ENCODE data around the gene SGCE. TPM values are rescaled to one million over a fixed set of nuclear protein-coding genes. Genes with fewer than 3 reads are reported as not detected.

The SGCE gene
- total RNA-seq, 1 experiment from 2014 or later: 19.0 TPM

DNA sequence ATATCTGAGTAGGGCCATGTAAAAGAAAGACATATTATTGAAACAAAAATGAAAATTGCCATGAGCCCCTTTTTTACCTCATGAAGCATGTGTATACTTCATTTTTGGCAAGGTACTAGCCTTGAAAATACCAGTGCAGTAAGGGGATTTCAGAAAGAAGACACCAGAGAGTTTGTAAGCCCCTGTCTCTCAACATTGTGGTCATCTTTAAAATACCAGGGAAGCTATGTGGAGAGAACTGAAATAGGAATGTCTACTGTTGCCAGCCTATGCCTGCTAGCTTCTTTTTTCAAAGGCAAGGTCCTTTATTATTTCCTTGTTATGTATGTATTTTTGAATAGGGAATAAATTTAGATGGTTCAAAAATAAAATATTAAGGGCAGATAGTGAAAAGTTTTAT is 88.5 kb downstream of the SGCE start:
- Mint-ChIP-seq H3K4me3 (no peak overlapping the region), H3K27ac (no peak overlapping the region), H3K27me3 (ENCODE audit: low read depth) (no peaks in the 10 kb centered on the region), H3K4me1 (no peaks in the 10 kb centered on the region), H3K36me3 (peaks cover 12% of the 10 kb centered on the region), H3K9me3 (peaks cover 18% of the 10 kb centered on the region)
- DNase-seq (ENCODE audit: low spot score) (no peak), ATAC-seq (no peak)
- POLR2A ChIA-PET: no interaction called here
- CTCF ChIA-PET: no interaction called here
- TF ChIP-seq TP53 (CRISPR knock-in tag; IDR thresholded peaks at IDR 0.05) (no peak), SOX15 (CRISPR knock-in tag; IDR thresholded peaks at IDR 0.05) (no peak), ATF1 (CRISPR knock-in tag; IDR thresholded peaks at IDR 0.05) (no peak), CREM (CRISPR knock-in tag; IDR thresholded peaks at IDR 0.05) (no peak)

DNA sequence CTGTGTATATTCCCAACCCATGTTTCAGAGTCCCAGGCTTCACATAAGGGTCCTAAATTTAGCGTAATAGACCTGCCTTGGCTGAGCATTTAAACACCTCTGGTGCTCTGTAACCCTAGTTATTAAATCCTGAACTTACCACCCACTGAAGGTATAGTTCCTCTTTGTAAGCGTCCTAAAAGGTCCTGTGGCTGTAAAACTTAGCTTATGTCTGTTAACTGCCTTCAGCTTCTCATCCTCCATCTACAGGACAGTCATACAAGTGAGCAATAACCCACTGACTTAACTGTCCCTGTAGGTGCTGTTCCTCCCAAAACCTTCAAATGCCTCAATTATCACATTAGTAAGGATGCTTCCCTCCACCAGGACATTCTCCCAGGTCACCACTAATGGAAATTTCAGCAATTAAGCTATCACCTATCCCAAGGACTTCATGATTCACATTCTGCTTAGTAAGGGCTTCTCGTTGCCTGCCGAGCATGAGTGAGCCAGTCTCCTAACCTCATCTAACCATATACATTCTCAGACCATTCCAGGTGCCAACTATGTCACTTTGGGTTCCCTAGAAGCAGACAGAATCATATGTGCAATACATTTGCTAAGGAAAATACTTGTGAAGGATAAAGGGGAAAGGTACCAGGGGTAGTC is 90.6 kb downstream of the SGCE start:
- no peaks in the 10 kb centered on the region for H3K27me3 Mint-ChIP-seq (ENCODE audit: low read depth)
- ChIA-PET CTCF (interaction anchor here (0.7 kb wide), 1 partner anchor 116 kb away, joined by 6 read pairs; no protein-coding TSS in a partner anchor), POLR2A (no interaction called here)
- H3K36me3 Mint-ChIP-seq: no peaks in the 10 kb centered on the region; the same call in none of the 2 replicates
- TF ChIP-seq ZNF423 (CRISPR knock-in tag; IDR thresholded peaks at IDR 0.05) (no peak), ZNF281 (CRISPR knock-in tag; IDR thresholded peaks at IDR 0.05) (no peak), ZSCAN18 (CRISPR knock-in tag; IDR thresholded peaks at IDR 0.05) (no peak), FOXK1 (CRISPR knock-in tag; IDR thresholded peaks at IDR 0.05) (no peak)
- DNase-seq (ENCODE audit: low spot score) (no peak), ATAC-seq (no peak)
- no peaks in the 10 kb centered on the region for H3K4me1 Mint-ChIP-seq
- peaks cover 8% of the 10 kb centered on the region for H3K9me3 Mint-ChIP-seq
- no peak overlapping the region for H3K4me3 Mint-ChIP-seq
- H3K27ac Mint-ChIP-seq: no peak overlapping the region

DNA sequence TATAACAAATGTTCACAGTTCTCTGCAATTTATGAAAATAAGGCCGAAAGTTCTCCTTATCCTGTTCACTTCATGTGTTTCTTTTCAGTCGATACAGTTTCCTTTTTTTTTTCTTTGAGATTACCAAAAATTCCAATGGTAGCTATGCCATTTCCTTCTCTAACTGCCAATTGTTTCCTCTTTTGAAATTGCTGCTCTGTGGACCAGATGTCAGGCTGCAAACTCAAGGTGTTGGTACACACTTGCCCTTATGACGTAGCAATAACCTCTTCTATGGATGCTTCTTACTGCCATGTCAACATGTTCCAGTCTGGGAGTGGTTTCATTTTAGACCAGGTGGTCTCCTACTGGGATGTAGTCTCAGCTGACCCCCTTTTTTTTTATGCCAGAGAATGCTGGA is 93.4 kb downstream of the SGCE start:
- H3K9me3 Mint-ChIP-seq: no peaks in the 10 kb centered on the region
- TF ChIP-seq HMGXB4 (CRISPR knock-in tag; IDR thresholded peaks at IDR 0.05): no peak
- TF ChIP-seq E2F4 (CRISPR knock-in tag; IDR thresholded peaks at IDR 0.05; ENCODE audit: borderline replicate concordance, low read depth): no peak
- TF ChIP-seq, protein P1, sequence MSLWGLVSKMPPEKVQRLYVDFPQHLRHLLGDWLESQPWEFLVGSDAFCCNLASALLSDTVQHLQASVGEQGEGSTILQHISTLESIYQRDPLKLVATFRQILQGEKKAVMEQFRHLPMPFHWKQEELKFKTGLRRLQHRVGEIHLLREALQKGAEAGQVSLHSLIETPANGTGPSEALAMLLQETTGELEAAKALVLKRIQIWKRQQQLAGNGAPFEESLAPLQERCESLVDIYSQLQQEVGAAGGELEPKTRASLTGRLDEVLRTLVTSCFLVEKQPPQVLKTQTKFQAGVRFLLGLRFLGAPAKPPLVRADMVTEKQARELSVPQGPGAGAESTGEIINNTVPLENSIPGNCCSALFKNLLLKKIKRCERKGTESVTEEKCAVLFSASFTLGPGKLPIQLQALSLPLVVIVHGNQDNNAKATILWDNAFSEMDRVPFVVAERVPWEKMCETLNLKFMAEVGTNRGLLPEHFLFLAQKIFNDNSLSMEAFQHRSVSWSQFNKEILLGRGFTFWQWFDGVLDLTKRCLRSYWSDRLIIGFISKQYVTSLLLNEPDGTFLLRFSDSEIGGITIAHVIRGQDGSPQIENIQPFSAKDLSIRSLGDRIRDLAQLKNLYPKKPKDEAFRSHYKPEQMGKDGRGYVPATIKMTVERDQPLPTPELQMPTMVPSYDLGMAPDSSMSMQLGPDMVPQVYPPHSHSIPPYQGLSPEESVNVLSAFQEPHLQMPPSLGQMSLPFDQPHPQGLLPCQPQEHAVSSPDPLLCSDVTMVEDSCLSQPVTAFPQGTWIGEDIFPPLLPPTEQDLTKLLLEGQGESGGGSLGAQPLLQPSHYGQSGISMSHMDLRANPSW (CRISPR knock-in tag; conservative IDR thresholded peaks at IDR 0.05; ENCODE audit: low read depth): no peak
- TF ChIP-seq, protein P2, sequence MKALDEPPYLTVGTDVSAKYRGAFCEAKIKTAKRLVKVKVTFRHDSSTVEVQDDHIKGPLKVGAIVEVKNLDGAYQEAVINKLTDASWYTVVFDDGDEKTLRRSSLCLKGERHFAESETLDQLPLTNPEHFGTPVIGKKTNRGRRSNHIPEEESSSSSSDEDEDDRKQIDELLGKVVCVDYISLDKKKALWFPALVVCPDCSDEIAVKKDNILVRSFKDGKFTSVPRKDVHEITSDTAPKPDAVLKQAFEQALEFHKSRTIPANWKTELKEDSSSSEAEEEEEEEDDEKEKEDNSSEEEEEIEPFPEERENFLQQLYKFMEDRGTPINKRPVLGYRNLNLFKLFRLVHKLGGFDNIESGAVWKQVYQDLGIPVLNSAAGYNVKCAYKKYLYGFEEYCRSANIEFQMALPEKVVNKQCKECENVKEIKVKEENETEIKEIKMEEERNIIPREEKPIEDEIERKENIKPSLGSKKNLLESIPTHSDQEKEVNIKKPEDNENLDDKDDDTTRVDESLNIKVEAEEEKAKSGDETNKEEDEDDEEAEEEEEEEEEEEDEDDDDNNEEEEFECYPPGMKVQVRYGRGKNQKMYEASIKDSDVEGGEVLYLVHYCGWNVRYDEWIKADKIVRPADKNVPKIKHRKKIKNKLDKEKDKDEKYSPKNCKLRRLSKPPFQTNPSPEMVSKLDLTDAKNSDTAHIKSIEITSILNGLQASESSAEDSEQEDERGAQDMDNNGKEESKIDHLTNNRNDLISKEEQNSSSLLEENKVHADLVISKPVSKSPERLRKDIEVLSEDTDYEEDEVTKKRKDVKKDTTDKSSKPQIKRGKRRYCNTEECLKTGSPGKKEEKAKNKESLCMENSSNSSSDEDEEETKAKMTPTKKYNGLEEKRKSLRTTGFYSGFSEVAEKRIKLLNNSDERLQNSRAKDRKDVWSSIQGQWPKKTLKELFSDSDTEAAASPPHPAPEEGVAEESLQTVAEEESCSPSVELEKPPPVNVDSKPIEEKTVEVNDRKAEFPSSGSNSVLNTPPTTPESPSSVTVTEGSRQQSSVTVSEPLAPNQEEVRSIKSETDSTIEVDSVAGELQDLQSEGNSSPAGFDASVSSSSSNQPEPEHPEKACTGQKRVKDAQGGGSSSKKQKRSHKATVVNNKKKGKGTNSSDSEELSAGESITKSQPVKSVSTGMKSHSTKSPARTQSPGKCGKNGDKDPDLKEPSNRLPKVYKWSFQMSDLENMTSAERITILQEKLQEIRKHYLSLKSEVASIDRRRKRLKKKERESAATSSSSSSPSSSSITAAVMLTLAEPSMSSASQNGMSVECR (CRISPR knock-in tag; IDR thresholded peaks at IDR 0.05; ENCODE audit: borderline replicate concordance): no peak

More for the DNA sequence above, 93.4 kb downstream of the SGCE start:
- ChIA-PET POLR2A (no interaction called here), CTCF (no interaction called here)
- H3K36me3 Mint-ChIP-seq: peaks cover 6% of the 10 kb centered on the region; the same call in 1 of the 2 replicates
- H3K4me1 Mint-ChIP-seq: no peaks in the 10 kb centered on the region
- no peak overlapping the region for H3K27ac Mint-ChIP-seq
- no peak overlapping the region for H3K4me3 Mint-ChIP-seq
- no peak for ATAC-seq
- H3K27me3 Mint-ChIP-seq (ENCODE audit: low read depth): no peaks in the 10 kb centered on the region
- no peak for DNase-seq (ENCODE audit: low spot score)

Data from WTC11 (cell line).